ENCODE measurements around the gene PCDHGA3. TPM values are rescaled to one million over a fixed set of nuclear protein-coding genes. Genes with fewer than 3 reads are reported as not detected.
A peak's percentile ranks its signal among the peaks of the same experiment; 100 is the strongest.
"Not testable (repeated sequence)": the region's sequence is repeated elsewhere in the genome, so short reads cannot be mapped to it uniquely, and the experiment has no call there.

PCDHGA3 gene
- total and polyA plus RNA-seq, 7 donors = 0.33 to 2.4 (median 0.97) TPM

GRCh38 chr5:141388661-141389060 is 45.0 kb downstream of the PCDHGA3 start:
- Histone ChIP-seq H3K27ac (no peak overlapping the region), H3K36me3 (ENCODE audit: insufficient read depth in 1 of 2, low read depth in 1 of 2) (no peaks in the 10 kb centered on the region), H3K4me1 (no peaks in the 10 kb centered on the region), H3K9me3 (no peaks in the 10 kb centered on the region), H3K27me3 (ENCODE audit: insufficient read depth in 3 of 3, low read length in 2 of 3) (peaks cover 0 to 38% (median 13%) of the 10 kb centered on the region in 3 donors), H3K4me3 (peak overlapping the region; percentile 31)
- WGBS, 3 donors = 46 to 57% (median 52%) methylated on average over 10 of the region's 10 CpGs
- intact Hi-C loops (cut with DNase I) = no loop called here
- TF ChIP-seq, protein P1, sequence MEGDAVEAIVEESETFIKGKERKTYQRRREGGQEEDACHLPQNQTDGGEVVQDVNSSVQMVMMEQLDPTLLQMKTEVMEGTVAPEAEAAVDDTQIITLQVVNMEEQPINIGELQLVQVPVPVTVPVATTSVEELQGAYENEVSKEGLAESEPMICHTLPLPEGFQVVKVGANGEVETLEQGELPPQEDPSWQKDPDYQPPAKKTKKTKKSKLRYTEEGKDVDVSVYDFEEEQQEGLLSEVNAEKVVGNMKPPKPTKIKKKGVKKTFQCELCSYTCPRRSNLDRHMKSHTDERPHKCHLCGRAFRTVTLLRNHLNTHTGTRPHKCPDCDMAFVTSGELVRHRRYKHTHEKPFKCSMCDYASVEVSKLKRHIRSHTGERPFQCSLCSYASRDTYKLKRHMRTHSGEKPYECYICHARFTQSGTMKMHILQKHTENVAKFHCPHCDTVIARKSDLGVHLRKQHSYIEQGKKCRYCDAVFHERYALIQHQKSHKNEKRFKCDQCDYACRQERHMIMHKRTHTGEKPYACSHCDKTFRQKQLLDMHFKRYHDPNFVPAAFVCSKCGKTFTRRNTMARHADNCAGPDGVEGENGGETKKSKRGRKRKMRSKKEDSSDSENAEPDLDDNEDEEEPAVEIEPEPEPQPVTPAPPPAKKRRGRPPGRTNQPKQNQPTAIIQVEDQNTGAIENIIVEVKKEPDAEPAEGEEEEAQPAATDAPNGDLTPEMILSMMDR (IDR thresholded peaks at IDR 0.05) = no peak
- no peak for DNase-seq
- ATAC-seq = no peak

- DNase-seq = no peak
- intact Hi-C loops (cut with DNase I) = loop anchor here in 1 of 2 donors (2.0 kb wide), 1 partner anchor 21 kb away; no protein-coding TSS in a partner anchor
- 43 to 44% (median 43%) methylated on average over 77 of the region's 77 CpGs for WGBS, 3 donors
- TF ChIP-seq, protein P1 (IDR thresholded peaks at IDR 0.05) = no peak
- Histone ChIP-seq H3K36me3 (ENCODE audit: insufficient read depth in 1 of 2, low read depth in 1 of 2) (no peaks in the 10 kb centered on the region), H3K27me3 (ENCODE audit: insufficient read depth in 3 of 3, low read length in 2 of 3) (peaks cover 0 to 37% (median 13%) of the 10 kb centered on the region in 3 donors), H3K4me3 (no peak overlapping the region), H3K9me3 (no peaks in the 10 kb centered on the region), H3K4me1 (no peaks in the 10 kb centered on the region), H3K27ac (no peak overlapping the region)
- no peak for ATAC-seq
Measured at GRCh38 chr5:141389153-141390042, 45.8 kb downstream of the PCDHGA3 start.

DNA sequence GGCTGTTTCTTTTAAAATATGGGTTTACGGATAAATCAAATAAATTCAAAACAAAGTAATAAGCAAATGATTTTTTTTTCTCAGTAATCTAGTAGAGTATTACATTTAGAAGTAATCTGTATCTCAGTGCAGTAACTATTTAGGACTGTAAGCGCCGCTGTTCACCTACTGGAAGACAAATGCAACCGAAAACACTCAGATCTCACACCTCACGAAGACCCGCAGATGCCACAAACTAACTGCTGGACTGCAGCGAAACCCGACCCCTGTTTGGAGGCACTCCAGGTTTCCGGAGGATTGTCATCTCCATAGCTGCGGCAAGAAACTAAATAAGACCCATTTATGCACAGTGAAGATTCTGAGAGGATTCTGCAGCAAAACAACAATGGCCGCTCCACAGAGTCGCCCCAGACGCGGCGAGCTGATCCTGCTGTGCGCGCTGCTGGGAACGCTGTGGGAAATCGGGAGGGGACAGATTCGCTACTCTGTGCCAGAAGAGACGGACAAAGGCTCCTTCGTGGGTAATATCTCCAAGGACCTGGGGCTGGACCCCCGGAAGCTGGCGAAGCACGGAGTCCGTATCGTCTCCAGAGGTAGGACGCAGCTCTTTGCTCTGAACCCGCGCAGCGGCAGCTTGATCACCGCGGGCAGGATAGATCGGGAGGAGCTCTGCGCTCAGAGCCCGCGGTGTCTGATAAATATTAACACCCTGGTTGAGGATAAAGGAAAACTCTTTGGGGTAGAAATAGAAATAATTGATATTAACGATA is 49.0 kb downstream of the PCDHGA3 start, which contains the start of gene PCDHGA8:
Gene PCDHGA8 (plus strand): TSS at position 205 of the 770 bp plus-strand sequence. CDS start 181 bp downstream, at position 386.
- Histone ChIP-seq H3K27ac (no peak within 1 kb of the TSS), H3K27me3 (ENCODE audit: insufficient read depth in 3 of 3, low read length in 2 of 3) (peaks cover 0 to 37% (median 15%) of the 10 kb centered on the region in 3 donors), H3K36me3 (ENCODE audit: insufficient read depth in 1 of 2, low read depth in 1 of 2) (no peaks in the 10 kb centered on the region), H3K9me3 (no peaks in the 10 kb centered on the region), H3K4me1 (no peaks in the 10 kb centered on the region), H3K4me3 (no peak within 1 kb of the TSS)
- DNase-seq (no peak), ATAC-seq (peak in 3 of 4 donors; percentile 28 to 48 (median 30))
- 33 to 37% (median 33%) methylated on average over 38 of the region's 38 CpGs for WGBS, 3 donors
- intact Hi-C loops (cut with DNase I) = no loop called here
- TF ChIP-seq, protein P1 (IDR thresholded peaks at IDR 0.05) = peak; percentile 35

DNA sequence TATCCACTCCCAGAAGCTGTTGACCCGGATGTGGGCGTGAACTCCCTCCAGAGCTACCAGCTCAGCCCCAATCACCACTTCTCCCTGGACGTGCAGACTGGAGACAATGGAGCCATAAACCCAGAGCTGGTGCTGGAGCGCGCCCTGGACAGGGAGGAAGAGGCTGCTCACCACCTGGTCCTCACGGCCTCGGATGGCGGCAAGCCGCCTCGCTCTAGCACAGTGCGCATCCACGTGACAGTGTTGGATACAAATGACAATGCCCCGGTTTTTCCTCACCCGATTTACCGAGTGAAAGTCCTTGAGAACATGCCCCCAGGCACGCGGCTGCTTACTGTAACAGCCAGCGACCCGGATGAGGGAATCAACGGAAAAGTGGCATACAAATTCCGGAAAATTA is 49.6 kb downstream of the PCDHGA3 start:
- no peaks in the 10 kb centered on the region for H3K36me3 ChIP-seq (ENCODE audit: insufficient read depth in 1 of 2, low read depth in 1 of 2)
- H3K27me3 ChIP-seq (ENCODE audit: insufficient read depth in 3 of 3, low read length in 2 of 3) = peaks cover 0 to 36% (median 15%) of the 10 kb centered on the region in 3 donors
- no peak for ATAC-seq
- WGBS, 3 donors = 40 to 51% (median 41%) methylated on average over 21 of the region's 21 CpGs
- H3K9me3 ChIP-seq = no peaks in the 10 kb centered on the region
- H3K27ac ChIP-seq = no peak overlapping the region
- DNase-seq = no peak
- no peaks in the 10 kb centered on the region for H3K4me1 ChIP-seq
- TF ChIP-seq, protein P1 (IDR thresholded peaks at IDR 0.05) = no peak
- intact Hi-C loops (cut with DNase I) = no loop called here
- H3K4me3 ChIP-seq = no peak overlapping the region

DNA sequence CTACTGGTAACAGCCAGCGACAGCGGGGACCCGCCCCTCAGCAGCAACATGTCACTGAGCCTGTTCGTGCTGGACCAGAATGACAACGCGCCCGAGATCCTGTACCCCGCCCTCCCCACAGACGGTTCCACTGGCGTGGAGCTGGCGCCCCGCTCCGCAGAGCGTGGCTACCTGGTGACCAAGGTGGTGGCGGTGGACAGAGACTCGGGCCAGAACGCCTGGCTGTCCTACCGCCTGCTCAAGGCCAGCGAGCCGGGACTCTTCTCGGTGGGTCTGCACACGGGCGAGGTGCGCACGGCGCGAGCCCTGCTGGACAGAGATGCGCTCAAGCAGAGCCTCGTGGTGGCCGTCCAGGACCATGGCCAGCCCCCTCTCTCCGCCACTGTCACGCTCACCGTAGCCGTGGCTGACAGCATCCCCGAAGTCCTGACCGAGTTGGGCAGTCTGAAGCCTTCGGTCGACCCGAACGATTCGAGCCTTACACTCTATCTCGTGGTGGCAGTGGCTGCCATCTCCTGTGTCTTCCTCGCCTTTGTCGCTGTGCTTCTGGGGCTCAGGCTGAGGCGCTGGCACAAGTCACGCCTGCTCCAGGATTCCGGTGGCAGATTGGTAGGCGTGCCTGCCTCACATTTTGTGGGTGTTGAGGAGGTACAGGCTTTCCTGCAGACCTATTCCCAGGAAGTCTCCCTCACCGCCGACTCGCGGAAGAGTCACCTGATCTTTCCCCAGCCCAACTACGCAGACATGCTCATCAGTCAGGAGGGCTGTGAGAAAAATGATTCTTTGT is 51.0 kb downstream of the PCDHGA3 start:
- WGBS, 3 donors = 40 to 55% (median 41%) methylated on average over 33 to 42 of the region's 53 CpGs
- ATAC-seq; H3K27ac ChIP-seq; H3K36me3 ChIP-seq (ENCODE audit: insufficient read depth in 1 of 2, low read depth in 1 of 2); H3K9me3 ChIP-seq; intact Hi-C loops (cut with DNase I); H3K4me1 ChIP-seq; DNase-seq; H3K4me3 ChIP-seq: not testable (repeated sequence)
- peaks cover 0 to 35% (median 14%) of the 10 kb centered on the region in 3 donors for H3K27me3 ChIP-seq (ENCODE audit: insufficient read depth in 3 of 3, low read length in 2 of 3)

All from psoas muscle (tissue), 8 donors.